Measurements from ENCODE around the gene ANXA10.
"Not testable (repeated sequence)": the region's sequence is repeated elsewhere in the genome, so short reads cannot be mapped to it uniquely, and the experiment has no call there.

The ANXA10 gene

GRCh38 chr4:168164045-168164444 lies 71.7 kb downstream of the ANXA10 start:
- no peak for DNase-seq (ENCODE audit: low spot score in 2 of 2)
- no peak overlapping the region for H3K27ac Mint-ChIP-seq
- no peaks in the 10 kb centered on the region for H3K4me1 Mint-ChIP-seq
- ATAC-seq: no peak
- no peaks in the 10 kb centered on the region for H3K36me3 Mint-ChIP-seq
- H3K9me3 Mint-ChIP-seq: no peaks in the 10 kb centered on the region
- no peak overlapping the region for H3K4me3 Mint-ChIP-seq

- Mint-ChIP-seq H3K27ac (no peak overlapping the region), H3K9me3 (no peaks in the 10 kb centered on the region), H3K4me1 (no peaks in the 10 kb centered on the region), H3K4me3 (no peak overlapping the region), H3K36me3 (no peaks in the 10 kb centered on the region)
- no peak for DNase-seq (ENCODE audit: low spot score in 2 of 2)
- ATAC-seq: no peak
Measured at GRCh38 chr4:168164915-168165548, 72.7 kb downstream of the ANXA10 start.

- H3K9me3 Mint-ChIP-seq: no peaks in the 10 kb centered on the region
- no peaks in the 10 kb centered on the region for H3K36me3 Mint-ChIP-seq
- H3K4me3 Mint-ChIP-seq: no peak overlapping the region
- no peaks in the 10 kb centered on the region for H3K4me1 Mint-ChIP-seq
- no peak overlapping the region for H3K27ac Mint-ChIP-seq
- peak; percentile 48 for ATAC-seq
- no peak for DNase-seq (ENCODE audit: low spot score in 2 of 2)
Measured at GRCh38 chr4:168167714-168168284, 75.5 kb downstream of the ANXA10 start.

- ATAC-seq: peak; percentile 24
- H3K27ac Mint-ChIP-seq: no peak overlapping the region
- H3K4me1 Mint-ChIP-seq: no peaks in the 10 kb centered on the region
- no peaks in the 10 kb centered on the region for H3K9me3 Mint-ChIP-seq
- H3K36me3 Mint-ChIP-seq: no peaks in the 10 kb centered on the region
- DNase-seq (ENCODE audit: low spot score in 2 of 2): no peak
- no peak overlapping the region for H3K4me3 Mint-ChIP-seq
Measured at GRCh38 chr4:168174308-168174707, 82.0 kb downstream of the ANXA10 start.

GRCh38 chr4:168177546-168178149 lies 85.3 kb downstream of the ANXA10 start:
- no peaks in the 10 kb centered on the region for H3K9me3 Mint-ChIP-seq
- no peak overlapping the region for H3K27ac Mint-ChIP-seq
- ATAC-seq: no peak
- H3K4me1 Mint-ChIP-seq: no peaks in the 10 kb centered on the region
- DNase-seq (ENCODE audit: low spot score in 2 of 2): no peak
- no peak overlapping the region for H3K4me3 Mint-ChIP-seq
- no peaks in the 10 kb centered on the region for H3K36me3 Mint-ChIP-seq

GRCh38 chr4:168183717-168184571 lies 91.6 kb downstream of the ANXA10 start:
- DNase-seq (ENCODE audit: low spot score in 2 of 2): no peak
- H3K4me3 Mint-ChIP-seq: no peak overlapping the region
- no peak for ATAC-seq
- H3K27ac Mint-ChIP-seq: no peak overlapping the region
- no peaks in the 10 kb centered on the region for H3K9me3 Mint-ChIP-seq
- peaks cover 4% of the 10 kb centered on the region for H3K4me1 Mint-ChIP-seq
- no peaks in the 10 kb centered on the region for H3K36me3 Mint-ChIP-seq

GRCh38 chr4:168188754-168189153 lies 96.4 kb downstream of the ANXA10 start:
- DNase-seq (ENCODE audit: low spot score in 2 of 2) (no peak), ATAC-seq (no peak)
- Mint-ChIP-seq H3K4me3 (no peak overlapping the region), H3K36me3 (no peaks in the 10 kb centered on the region), H3K9me3 (no peaks in the 10 kb centered on the region), H3K27ac (no peak overlapping the region), H3K4me1 (peaks cover 6% of the 10 kb centered on the region)

- Mint-ChIP-seq H3K36me3 (no peaks in the 10 kb centered on the region), H3K4me1 (no peaks in the 10 kb centered on the region), H3K27ac (no peak overlapping the region), H3K9me3 (peaks cover 10% of the 10 kb centered on the region), H3K4me3 (no peak overlapping the region)
- DNase-seq (ENCODE audit: low spot score in 2 of 2): no peak
- ATAC-seq: no peak
Measured at GRCh38 chr4:168197926-168198325, 105.6 kb downstream of the ANXA10 start.

- Mint-ChIP-seq H3K4me3 (no peak overlapping the region), H3K27ac (no peak overlapping the region), H3K36me3 (no peaks in the 10 kb centered on the region), H3K4me1 (no peaks in the 10 kb centered on the region), H3K9me3 (peaks cover 16% of the 10 kb centered on the region)
- ATAC-seq (peak; percentile 79), DNase-seq (ENCODE audit: low spot score in 2 of 2) (no peak)
Measured at GRCh38 chr4:168199260-168199957, 107.1 kb downstream of the ANXA10 start.

- H3K36me3 Mint-ChIP-seq: no peaks in the 10 kb centered on the region
- no peak overlapping the region for H3K4me3 Mint-ChIP-seq
- ATAC-seq (no peak), DNase-seq (ENCODE audit: low spot score in 2 of 2) (no peak)
- H3K4me1 Mint-ChIP-seq: no peaks in the 10 kb centered on the region
- no peak overlapping the region for H3K27ac Mint-ChIP-seq
- peaks cover 22% of the 10 kb centered on the region for H3K9me3 Mint-ChIP-seq
Measured at GRCh38 chr4:168200685-168201084, 108.3 kb downstream of the ANXA10 start.

GRCh38 chr4:168203233-168203911 lies 111.0 kb downstream of the ANXA10 start:
- DNase-seq (ENCODE audit: low spot score in 2 of 2): no peak
- Mint-ChIP-seq H3K27ac (no peak overlapping the region), H3K36me3 (no peaks in the 10 kb centered on the region), H3K4me1 (no peaks in the 10 kb centered on the region), H3K9me3 (peaks cover 26% of the 10 kb centered on the region), H3K4me3 (no peak overlapping the region)
- no peak for ATAC-seq

GRCh38 chr4:168208957-168209614 lies 116.7 kb downstream of the ANXA10 start:
- DNase-seq (ENCODE audit: low spot score in 2 of 2): no peak
- Mint-ChIP-seq H3K27ac (no peak overlapping the region), H3K4me3 (no peak overlapping the region), H3K4me1 (no peaks in the 10 kb centered on the region), H3K36me3 (peaks cover 5% of the 10 kb centered on the region), H3K9me3 (peaks cover 18% of the 10 kb centered on the region)
- ATAC-seq: no peak

GRCh38 chr4:168212656-168213055 lies 120.3 kb downstream of the ANXA10 start:
- peaks cover 13% of the 10 kb centered on the region for H3K9me3 Mint-ChIP-seq
- ATAC-seq: no peak
- peaks cover 31% of the 10 kb centered on the region for H3K36me3 Mint-ChIP-seq
- no peak overlapping the region for H3K27ac Mint-ChIP-seq
- no peak for DNase-seq (ENCODE audit: low spot score in 2 of 2)
- H3K4me3 Mint-ChIP-seq: no peak overlapping the region
- no peaks in the 10 kb centered on the region for H3K4me1 Mint-ChIP-seq

- not testable (repeated sequence) for H3K4me3 Mint-ChIP-seq; DNase-seq (ENCODE audit: low spot score in 2 of 2); ATAC-seq; H3K4me1 Mint-ChIP-seq; H3K27ac Mint-ChIP-seq
- peaks cover 13% of the 10 kb centered on the region for H3K9me3 Mint-ChIP-seq
- peaks cover 38% of the 10 kb centered on the region for H3K36me3 Mint-ChIP-seq
Measured at GRCh38 chr4:168213511-168213910, 121.2 kb downstream of the ANXA10 start.
